ENCODE results near the gene OR4D11. TPM values are rescaled to one million over a fixed set of nuclear protein-coding genes. Genes with fewer than 3 reads are reported as not detected.

Gene OR4D11
- total and polyA plus RNA-seq, 2 donors (not counting 3 experiments of a cell fraction or from before 2014, with no cell fraction given): not detected

GRCh38 chr11:59523541-59523940 is 20.2 kb downstream of the OR4D11 start:
- FAIRE-seq (no peak), DNase-seq (ENCODE audit: low read depth, low spot score) (no peak)
- TF ChIP-seq JUN (IDR thresholded peaks at IDR 0.05; ENCODE audit: borderline replicate concordance, insufficient read depth, insufficient read length, low read depth) (no peak), FOS (IDR thresholded peaks at IDR 0.05; ENCODE audit: borderline replicate concordance, insufficient read depth, low read length) (no peak)
- TF ChIP-seq, protein P1, sequence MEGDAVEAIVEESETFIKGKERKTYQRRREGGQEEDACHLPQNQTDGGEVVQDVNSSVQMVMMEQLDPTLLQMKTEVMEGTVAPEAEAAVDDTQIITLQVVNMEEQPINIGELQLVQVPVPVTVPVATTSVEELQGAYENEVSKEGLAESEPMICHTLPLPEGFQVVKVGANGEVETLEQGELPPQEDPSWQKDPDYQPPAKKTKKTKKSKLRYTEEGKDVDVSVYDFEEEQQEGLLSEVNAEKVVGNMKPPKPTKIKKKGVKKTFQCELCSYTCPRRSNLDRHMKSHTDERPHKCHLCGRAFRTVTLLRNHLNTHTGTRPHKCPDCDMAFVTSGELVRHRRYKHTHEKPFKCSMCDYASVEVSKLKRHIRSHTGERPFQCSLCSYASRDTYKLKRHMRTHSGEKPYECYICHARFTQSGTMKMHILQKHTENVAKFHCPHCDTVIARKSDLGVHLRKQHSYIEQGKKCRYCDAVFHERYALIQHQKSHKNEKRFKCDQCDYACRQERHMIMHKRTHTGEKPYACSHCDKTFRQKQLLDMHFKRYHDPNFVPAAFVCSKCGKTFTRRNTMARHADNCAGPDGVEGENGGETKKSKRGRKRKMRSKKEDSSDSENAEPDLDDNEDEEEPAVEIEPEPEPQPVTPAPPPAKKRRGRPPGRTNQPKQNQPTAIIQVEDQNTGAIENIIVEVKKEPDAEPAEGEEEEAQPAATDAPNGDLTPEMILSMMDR (IDR thresholded peaks at IDR 0.05; ENCODE audit: extremely low read depth in 1 of 2, insufficient read depth in 1 of 2, low read depth in 1 of 2, low read length in 2 of 2): peak in 1 of 2 donors; percentile 8
- Histone ChIP-seq H3K79me2 (ENCODE audit: control insufficient read depth, insufficient read depth, low read length) (no peaks in the 10 kb centered on the region), H3K9me3 (replicated peaks; ENCODE audit: control insufficient read depth, insufficient read depth, low read length) (no peaks in the 10 kb centered on the region), H4K20me1 (replicated peaks; ENCODE audit: control insufficient read depth, extremely low read depth, insufficient read depth, low read length) (no peaks in the 10 kb centered on the region), H3K36me3 (ENCODE audit: control insufficient read depth in 2 of 2, extremely low read depth in 1 of 2, insufficient read depth in 2 of 2, low read length in 2 of 2) (no peaks in the 10 kb centered on the region), H3K4me2 (ENCODE audit: insufficient read depth, low read length) (no peak overlapping the region), H3K4me3 (replicated peaks in 1 of 3; ENCODE audit: insufficient read depth in 1 of 3, low read depth in 1 of 3, low read length in 3 of 3) (no peak overlapping the region), H3K27me3 (ENCODE audit: control insufficient read depth in 2 of 2, insufficient read depth in 2 of 2, low read length in 2 of 2) (peaks cover 10% of the 10 kb centered on the region in 2 experiments), H3K9me1 (replicated peaks; ENCODE audit: control insufficient read depth, extremely low read depth, insufficient read depth, low read length) (no peaks in the 10 kb centered on the region), H2AFZ (ENCODE audit: low read depth, low read length) (no peak overlapping the region), H3K9ac (replicated peaks; ENCODE audit: extremely low read depth, insufficient read depth, low read length) (no peak overlapping the region), H3K27ac (ENCODE audit: insufficient read depth, low read depth, low read length) (no peak overlapping the region), H3K4me1 (ENCODE audit: control insufficient read depth, extremely low read depth, insufficient read depth, low read length) (no peaks in the 10 kb centered on the region)
- ChIA-PET POLR2A (no interaction called here), CTCF (interaction anchor here (2.2 kb wide), 1 partner anchor 14 kb away, joined by 15 read pairs; no protein-coding TSS in a partner anchor)
- intact Hi-C loops (cut with micrococcal nuclease): no loop called here
- BruUV-seq (replicated peaks): no TSS peak
- dilution Hi-C loops (cut with MboI; ENCODE audit: extremely low pct_ligation_motif_present, low sequenced_read_pairs): no loop called here

DNA sequence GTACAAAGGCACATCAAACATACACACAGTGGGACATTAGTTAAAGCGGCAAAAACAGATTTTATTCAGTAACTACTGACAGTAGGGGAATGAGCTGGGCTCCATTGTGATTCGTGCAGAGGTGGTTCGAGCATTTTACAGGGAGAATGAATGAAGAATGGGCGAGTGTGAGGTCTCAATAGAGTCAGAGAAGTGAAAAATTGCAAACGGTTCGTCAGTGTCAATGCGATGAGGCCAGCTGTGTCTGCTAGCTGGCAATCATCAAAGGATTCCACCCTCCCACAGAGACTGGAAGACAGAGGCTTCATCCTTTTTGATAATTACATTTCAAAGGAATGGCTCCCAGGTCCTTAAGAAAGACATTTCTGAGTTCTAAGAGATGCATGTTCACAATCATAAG is 25.3 kb downstream of the OR4D11 start:
- no peaks in the 10 kb centered on the region for H3K9me1 ChIP-seq (replicated peaks; ENCODE audit: control insufficient read depth, extremely low read depth, insufficient read depth, low read length)
- no peak overlapping the region for H2AFZ ChIP-seq (ENCODE audit: low read depth, low read length)
- no peaks in the 10 kb centered on the region for H3K79me2 ChIP-seq (ENCODE audit: control insufficient read depth, insufficient read depth, low read length)
- H3K27me3 ChIP-seq (ENCODE audit: control insufficient read depth in 2 of 2, insufficient read depth in 2 of 2, low read length in 2 of 2): peaks cover 9 to 12% of the 10 kb centered on the region in 2 experiments
- intact Hi-C loops (cut with micrococcal nuclease): loop anchor here (5.0 kb wide), 1 partner anchor 441 kb away; the partner anchor contains the start of gene GLYATL1B
- H3K4me1 ChIP-seq (ENCODE audit: control insufficient read depth, extremely low read depth, insufficient read depth, low read length): no peaks in the 10 kb centered on the region
- dilution Hi-C loops (cut with MboI; ENCODE audit: extremely low pct_ligation_motif_present, low sequenced_read_pairs): no loop called here
- BruUV-seq (replicated peaks): no TSS peak
- no peaks in the 10 kb centered on the region for H4K20me1 ChIP-seq (replicated peaks; ENCODE audit: control insufficient read depth, extremely low read depth, insufficient read depth, low read length)
- TF ChIP-seq POLR2AphosphoS5 (IDR thresholded peaks at IDR 0.05; ENCODE audit: insufficient read depth, low read depth, low read length) (no peak), POLR2A (IDR thresholded peaks at IDR 0.05; ENCODE audit: low read depth, low read length) (no peak), JUN (IDR thresholded peaks at IDR 0.05; ENCODE audit: borderline replicate concordance, insufficient read depth, insufficient read length, low read depth) (no peak), FOS (IDR thresholded peaks at IDR 0.05; ENCODE audit: borderline replicate concordance, insufficient read depth, low read length) (no peak), GATA2 (IDR thresholded peaks at IDR 0.05; ENCODE audit: insufficient read depth, insufficient read length, low read depth, low read length) (no peak), EZH2 (IDR thresholded peaks at IDR 0.05; ENCODE audit: borderline replicate concordance, low read depth, low read length, severe bottlenecking) (no peak), MYC (IDR thresholded peaks at IDR 0.05; ENCODE audit: low read depth, low read length) (no peak), MAX (IDR thresholded peaks at IDR 0.05; ENCODE audit: insufficient read depth, insufficient read length) (no peak)
- TF ChIP-seq, protein P1 (IDR thresholded peaks at IDR 0.05; ENCODE audit: extremely low read depth in 1 of 2, insufficient read depth in 1 of 2, low read depth in 1 of 2, low read length in 2 of 2): no peak
- no peaks in the 10 kb centered on the region for H3K36me3 ChIP-seq (ENCODE audit: control insufficient read depth in 2 of 2, extremely low read depth in 1 of 2, insufficient read depth in 2 of 2, low read length in 2 of 2)
- FAIRE-seq (no peak), DNase-seq (ENCODE audit: low read depth, low spot score) (no peak)
- POLR2A ChIA-PET: no interaction called here
- H3K9ac ChIP-seq (replicated peaks; ENCODE audit: extremely low read depth, insufficient read depth, low read length): no peak overlapping the region
- H3K4me2 ChIP-seq (ENCODE audit: insufficient read depth, low read length): no peak overlapping the region
- CTCF ChIA-PET: interaction anchor here (1.1 to 1.6 kb wide), 3 partner anchors 8 to 24 kb away, joined by 3 to 5 read pairs (median 3); no protein-coding TSS in a partner anchor
- H3K27ac ChIP-seq (ENCODE audit: insufficient read depth, low read depth, low read length): no peak overlapping the region
- H3K9me3 ChIP-seq (replicated peaks; ENCODE audit: control insufficient read depth, insufficient read depth, low read length): no peaks in the 10 kb centered on the region
- no peak overlapping the region for H3K4me3 ChIP-seq (replicated peaks in 1 of 3; ENCODE audit: insufficient read depth in 1 of 3, low read depth in 1 of 3, low read length in 3 of 3)
